Measurements from ENCODE around the gene APELA. TPM values are rescaled to one million over a fixed set of nuclear protein-coding genes. Genes with fewer than 3 reads are reported as not detected.
"Not testable (repeated sequence)": the region's sequence is repeated elsewhere in the genome, so short reads cannot be mapped to it uniquely, and the experiment has no call there.

The APELA gene
- total RNA-seq, 1 donor from 2014 or later: not detected

- intact Hi-C loops (cut with micrococcal nuclease): no loop called here
- H3K4me1 Mint-ChIP-seq (ENCODE audit: low read depth): no peaks in the 10 kb centered on the region
- peaks cover 7% of the 10 kb centered on the region for H3K27me3 Mint-ChIP-seq (ENCODE audit: insufficient read depth)
- H3K27ac Mint-ChIP-seq: no peak overlapping the region
- DNase-seq (ENCODE audit: low spot score): no peak
- no peaks in the 10 kb centered on the region for H3K36me3 Mint-ChIP-seq (ENCODE audit: low read depth)
- H3K4me3 Mint-ChIP-seq: no peak overlapping the region
- no peaks in the 10 kb centered on the region for H3K9me3 Mint-ChIP-seq
Observed at GRCh38 chr4:164933244-164933643, 56.3 kb downstream of the APELA start.

DNA sequence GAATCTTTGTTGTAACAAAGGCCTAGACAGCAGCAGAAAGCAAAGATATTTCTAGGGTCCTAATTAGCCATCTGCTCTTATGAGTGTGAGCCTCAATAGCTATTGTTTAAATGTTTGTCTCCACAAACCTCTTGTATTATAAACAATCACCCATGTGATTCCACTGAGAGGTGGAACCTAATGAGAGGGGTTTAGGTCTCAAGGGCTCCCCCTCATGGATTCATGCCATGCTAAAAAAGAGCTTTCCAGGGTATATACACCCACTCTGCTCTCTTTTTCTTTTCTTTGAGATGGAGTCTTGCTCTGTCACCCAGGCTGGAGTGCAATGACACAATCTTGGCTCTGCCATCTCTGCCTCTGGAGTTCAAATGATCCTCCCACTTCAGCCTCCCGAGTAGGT, 58.4 kb downstream of the APELA start:
- Mint-ChIP-seq H3K36me3 (ENCODE audit: low read depth) (no peaks in the 10 kb centered on the region), H3K27ac (no peak overlapping the region), H3K4me3 (no peak overlapping the region), H3K27me3 (ENCODE audit: insufficient read depth) (peaks cover 11% of the 10 kb centered on the region), H3K4me1 (ENCODE audit: low read depth) (no peaks in the 10 kb centered on the region), H3K9me3 (no peaks in the 10 kb centered on the region)
- intact Hi-C loops (cut with micrococcal nuclease): no loop called here
- DNase-seq (ENCODE audit: low spot score): no peak

DNA sequence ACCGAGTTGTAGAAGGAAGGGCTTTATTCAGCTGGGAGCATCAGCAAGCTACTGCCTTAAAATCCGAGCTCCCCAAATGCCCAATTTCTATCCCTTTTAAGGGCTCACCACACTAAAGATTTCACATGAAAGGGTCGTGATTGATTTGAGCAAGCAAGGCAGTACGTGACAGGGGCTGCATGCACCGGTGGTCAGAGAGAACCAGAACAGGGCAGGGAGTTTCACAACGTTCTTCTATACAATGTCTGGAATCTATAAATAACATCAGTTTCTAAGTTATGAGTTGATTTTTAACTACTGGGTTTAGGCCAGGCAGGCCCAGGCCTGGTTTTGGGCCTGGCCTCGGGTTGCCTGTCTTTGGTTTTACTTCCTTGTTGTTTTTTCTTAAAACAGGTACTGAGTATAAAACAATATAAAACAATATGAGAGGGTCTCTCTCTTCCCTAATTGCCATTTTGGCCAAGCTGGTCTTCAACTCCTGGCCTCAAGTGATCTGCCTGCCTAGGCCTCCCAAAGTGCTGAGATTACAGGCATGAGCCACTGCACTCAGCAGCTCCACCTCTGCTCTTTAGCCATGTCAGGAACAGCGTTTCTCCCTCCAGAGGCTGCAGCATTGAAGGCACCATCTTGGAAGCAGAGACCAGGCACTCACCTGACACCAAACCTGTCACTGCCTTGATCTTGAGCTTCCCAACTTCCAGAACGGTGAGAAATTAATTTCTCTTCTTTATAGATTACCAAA, 59.1 kb downstream of the APELA start:
- H3K4me1 Mint-ChIP-seq (ENCODE audit: low read depth); H3K4me3 Mint-ChIP-seq; H3K27ac Mint-ChIP-seq; intact Hi-C loops (cut with micrococcal nuclease); H3K36me3 Mint-ChIP-seq (ENCODE audit: low read depth); DNase-seq (ENCODE audit: low spot score); H3K9me3 Mint-ChIP-seq: not testable (repeated sequence)
- H3K27me3 Mint-ChIP-seq (ENCODE audit: insufficient read depth): peaks cover 11% of the 10 kb centered on the region

DNA sequence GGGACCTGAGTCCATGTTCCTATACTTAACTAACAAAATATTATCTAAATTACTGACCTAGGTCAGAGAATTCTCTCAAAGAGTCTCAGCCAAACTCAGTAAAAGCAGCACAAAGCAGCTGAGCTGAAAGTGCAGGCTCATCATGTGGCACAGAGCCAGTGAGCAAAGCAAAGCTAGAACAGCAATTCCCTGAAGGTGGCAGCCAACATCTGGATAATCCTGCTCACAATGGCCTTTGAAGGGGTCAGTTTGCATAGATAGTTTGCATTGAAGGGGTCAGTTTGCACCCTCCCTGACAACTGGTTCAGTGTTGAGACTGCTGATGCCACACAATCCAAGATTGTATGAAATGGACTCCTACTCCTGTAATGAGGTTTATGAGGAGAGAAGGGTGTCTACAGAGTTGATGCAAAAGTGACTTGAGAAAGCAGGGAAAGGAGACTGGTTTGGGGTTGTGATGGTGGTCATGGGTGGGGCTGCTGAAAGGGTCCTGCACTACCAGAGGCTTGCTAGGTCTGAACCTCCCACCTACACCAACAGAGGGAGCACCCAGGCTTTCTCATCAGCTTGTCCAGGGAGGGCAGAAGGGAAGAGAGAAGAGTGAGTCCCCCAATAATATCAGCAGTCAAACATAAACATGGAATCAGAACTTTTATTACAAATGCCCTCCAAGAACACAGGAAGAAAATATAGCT, 60.7 kb downstream of the APELA start:
- no peaks in the 10 kb centered on the region for H3K9me3 Mint-ChIP-seq
- H3K27ac Mint-ChIP-seq: no peak overlapping the region
- H3K4me1 Mint-ChIP-seq (ENCODE audit: low read depth): no peaks in the 10 kb centered on the region
- H3K27me3 Mint-ChIP-seq (ENCODE audit: insufficient read depth): peaks cover 18% of the 10 kb centered on the region
- no peak for DNase-seq (ENCODE audit: low spot score)
- intact Hi-C loops (cut with micrococcal nuclease): no loop called here
- no peaks in the 10 kb centered on the region for H3K36me3 Mint-ChIP-seq (ENCODE audit: low read depth)
- H3K4me3 Mint-ChIP-seq: no peak overlapping the region

DNA sequence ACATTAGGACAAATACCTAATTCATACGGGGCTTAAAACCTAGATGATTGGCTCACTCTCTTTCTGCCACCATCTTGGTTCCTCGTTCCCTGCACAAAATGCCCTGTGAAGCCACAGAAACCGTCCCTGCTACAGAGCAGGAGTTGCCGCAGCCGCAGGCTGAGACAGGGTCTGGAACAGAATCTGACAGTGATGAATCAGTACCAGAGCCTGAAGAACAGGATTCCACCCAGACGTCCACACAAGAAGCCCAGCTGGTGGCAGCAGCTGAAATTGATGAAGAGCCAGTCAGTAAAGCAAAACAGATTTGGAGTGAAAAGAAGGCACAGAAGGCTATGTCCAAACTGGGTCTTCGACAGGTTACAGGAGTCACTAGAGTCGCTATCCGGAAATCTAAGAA, 66.2 kb downstream of the APELA start:
- H3K27ac Mint-ChIP-seq: no peak overlapping the region
- H3K4me1 Mint-ChIP-seq (ENCODE audit: low read depth): no peaks in the 10 kb centered on the region
- no peaks in the 10 kb centered on the region for H3K36me3 Mint-ChIP-seq (ENCODE audit: low read depth)
- intact Hi-C loops (cut with micrococcal nuclease): no loop called here
- H3K27me3 Mint-ChIP-seq (ENCODE audit: insufficient read depth): peaks cover 11% of the 10 kb centered on the region
- H3K9me3 Mint-ChIP-seq: no peaks in the 10 kb centered on the region
- no peak overlapping the region for H3K4me3 Mint-ChIP-seq
- no peak for DNase-seq (ENCODE audit: low spot score)

GRCh38 chr4:164945146-164945545, 68.2 kb downstream of the APELA start:
- intact Hi-C loops (cut with micrococcal nuclease): no loop called here

DNA sequence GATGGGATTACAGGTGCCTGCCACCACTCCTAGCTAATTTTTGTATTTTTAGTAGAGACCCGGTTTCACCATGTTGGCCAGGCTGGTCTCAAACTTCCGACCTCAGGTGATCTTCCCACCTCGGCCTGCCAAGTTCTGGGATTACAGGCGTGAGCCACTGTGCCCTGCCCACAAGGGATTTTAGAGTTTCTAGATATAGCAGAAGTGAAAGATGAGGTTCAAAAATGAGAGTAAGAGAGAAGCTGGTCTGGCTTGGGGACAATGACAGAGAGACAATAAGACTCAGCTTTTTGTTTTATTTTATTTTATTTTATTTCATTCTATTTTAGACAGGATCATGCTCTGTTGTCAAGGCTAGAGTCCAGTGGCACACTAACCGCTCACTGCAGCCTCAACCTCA, 69.8 kb downstream of the APELA start:
- Mint-ChIP-seq H3K36me3 (ENCODE audit: low read depth) (no peaks in the 10 kb centered on the region), H3K27me3 (ENCODE audit: insufficient read depth) (peaks cover 8% of the 10 kb centered on the region), H3K9me3 (no peaks in the 10 kb centered on the region), H3K4me3 (no peak overlapping the region), H3K27ac (no peak overlapping the region), H3K4me1 (ENCODE audit: low read depth) (no peaks in the 10 kb centered on the region)
- intact Hi-C loops (cut with micrococcal nuclease): no loop called here
- no peak for DNase-seq (ENCODE audit: low spot score)

More at GRCh38 chr4:164945146-164945545, 68.2 kb downstream of the APELA start:
- Mint-ChIP-seq H3K4me3 (no peak overlapping the region), H3K27me3 (ENCODE audit: insufficient read depth) (peaks cover 10% of the 10 kb centered on the region), H3K9me3 (no peaks in the 10 kb centered on the region), H3K36me3 (ENCODE audit: low read depth) (no peaks in the 10 kb centered on the region), H3K4me1 (ENCODE audit: low read depth) (no peaks in the 10 kb centered on the region), H3K27ac (no peak overlapping the region)
- no peak for DNase-seq (ENCODE audit: low spot score)

Other genes with a start within 250 kb of the APELA start
- not detected in 2 replicates for gene SMIM31, start 123.0 kb upstream of the APELA start, total RNA-seq
- 2.4 and 3.1 TPM in 2 replicates for gene TRIM61, start 100.5 kb downstream of the APELA start, total RNA-seq
- not detected in 2 replicates for gene TRIM60, start 154.8 kb downstream of the APELA start, total RNA-seq
- gene TRIM75, start 176.7 kb downstream of the APELA start, total RNA-seq: not detected in 2 replicates
- gene TMEM192, start 235.7 kb downstream of the APELA start, total RNA-seq: 8.1 and 10.5 TPM in 2 replicates